HG02938 (cell line): Measurements from ENCODE around the gene SPANXN1.
"Not testable (repeated sequence)": the region's sequence is repeated elsewhere in the genome, so short reads cannot be mapped to it uniquely, and the experiment has no call there.

Experiments used
- ATAC-seq: cut with Tn5 transposase; IDR thresholded peaks from one replicate; pipeline ENCODE4 v1.9.1; 2021; ENCODE audit warnings: mild to moderate bottlenecking, moderate library complexity; ENCODE audit not compliant: unreplicated experiment

SPANXN1 gene, protein sequence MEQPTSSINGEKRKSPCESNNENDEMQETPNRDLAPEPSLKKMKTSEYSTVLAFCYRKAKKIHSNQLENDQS

DNA sequence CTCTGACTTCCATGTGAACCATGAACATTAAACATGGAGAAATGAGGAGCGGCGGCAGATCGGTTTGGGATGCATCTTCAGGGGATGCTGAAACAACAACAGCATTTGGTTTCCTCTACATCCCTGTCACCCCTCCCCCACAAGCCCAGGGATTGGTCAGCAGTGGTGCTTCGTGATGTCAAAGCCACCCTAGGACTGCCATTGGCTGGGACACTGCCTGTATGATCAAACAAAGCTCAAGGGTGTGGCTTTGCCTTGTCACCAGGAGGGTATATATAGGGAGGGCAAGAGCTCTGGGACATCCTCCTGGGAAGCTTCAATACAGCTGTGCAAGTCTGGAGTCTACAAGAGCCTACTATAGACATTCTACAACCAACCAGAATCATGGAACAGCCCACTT is at the start of gene SPANXN1:
Gene SPANXN1 (plus strand): TSS at position 301 of the 400 bp plus-strand sequence. CDS start 84 bp downstream, at position 385.
- not testable (repeated sequence) for ATAC-seq

DNA sequence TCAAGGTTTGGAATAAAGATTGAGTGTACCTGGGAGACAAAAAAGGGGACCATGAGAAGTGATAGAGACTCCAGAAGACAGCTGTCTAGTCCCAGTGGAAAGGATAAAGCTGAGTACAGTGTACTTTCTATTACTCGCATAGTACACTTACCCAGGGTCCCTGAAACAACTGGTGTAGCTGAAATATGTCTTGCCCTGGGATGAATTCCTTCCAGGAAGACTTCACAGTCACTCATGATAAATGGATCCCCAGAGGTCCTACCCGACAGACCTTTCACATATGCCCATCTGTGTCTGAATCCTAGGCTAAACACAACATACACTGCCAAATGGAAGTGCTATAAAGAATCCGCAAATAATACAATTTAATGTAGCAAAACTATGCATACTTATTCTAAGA is 48.2 kb upstream of the SPANXN1 start:
- ATAC-seq, result no peak

DNA sequence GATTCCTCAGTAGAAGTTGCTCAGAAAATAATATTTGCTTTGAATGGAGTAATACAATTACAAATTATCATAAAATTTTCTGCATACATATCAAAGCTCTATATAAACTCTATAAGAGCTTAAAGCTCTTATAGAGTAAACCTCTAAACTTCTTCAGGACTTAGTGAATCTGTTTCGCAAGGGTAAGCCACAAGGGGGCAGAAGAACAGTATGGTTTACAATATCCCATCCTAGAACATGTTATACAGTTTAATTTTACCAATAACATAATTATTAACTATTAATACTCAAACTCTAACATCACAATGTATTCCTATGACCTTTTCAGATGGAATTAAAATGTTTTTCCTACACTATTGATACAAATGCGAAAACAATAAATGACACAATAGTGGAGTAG is 33.8 kb upstream of the SPANXN1 start:
- ATAC-seq, result no peak

DNA sequence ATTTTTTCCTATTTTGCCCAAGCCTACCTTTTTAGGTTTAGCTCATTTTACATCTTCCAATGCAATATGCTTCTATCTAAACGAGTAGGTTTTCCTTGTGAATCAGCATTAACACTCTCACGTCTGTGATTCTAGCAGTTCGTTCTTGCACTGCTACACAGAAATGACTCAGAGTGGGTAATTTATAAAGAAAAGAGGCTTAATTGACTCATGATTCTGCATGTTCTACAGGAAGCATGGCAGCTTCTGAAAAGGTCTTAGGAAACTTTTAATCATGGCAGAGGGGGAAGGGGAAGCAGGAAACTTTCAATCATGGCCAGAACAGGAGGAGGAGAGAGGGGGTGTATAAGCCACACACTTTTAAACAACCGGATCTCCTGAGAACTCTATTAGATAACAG is 44.9 kb downstream of the SPANXN1 start:
- no peak for ATAC-seq
